Subcutaneous abdominal adipose tissue (tissue), 5 donors: Measurements from ENCODE around the gene GTSE1.

Source experiments
- H3K27ac ChIP-seq: one replicate; pipeline ENCODE4 v1.7.0; 2013; ENCODE audit warnings: low read depth, mild to moderate bottlenecking, inconsistent platforms, low read length, moderate library complexity
- H3K27me3 ChIP-seq, 5 donors: one replicate each; pipeline ENCODE4 v1.7.0; 2013; ENCODE audit warnings: low read length in 5 of 5, inconsistent platforms in 1 of 5; ENCODE audit not compliant: control insufficient read depth in 5 of 5, insufficient read depth in 4 of 5
- H3K36me3 ChIP-seq, 5 donors: one replicate each; pipeline ENCODE4 v1.7.0; 2013; ENCODE audit warnings: low read length in 5 of 5; ENCODE audit not compliant: control insufficient read depth in 5 of 5, insufficient read depth in 5 of 5
- H3K4me1 ChIP-seq, 5 donors: one replicate each; pipeline ENCODE4 v1.7.0; 2013; ENCODE audit warnings: low read length in 5 of 5, mild to moderate bottlenecking in 3 of 5, moderate library complexity in 1 of 5; ENCODE audit not compliant: control insufficient read depth in 5 of 5, insufficient read depth in 5 of 5
- H3K4me3 ChIP-seq, 5 donors: one replicate each; pipeline ENCODE4 v1.7.0; 2013; ENCODE audit warnings: low read length in 5 of 5, low read depth in 1 of 5
- H3K9ac ChIP-seq, 5 donors: one replicate each; pipeline ENCODE4 v1.7.0; 2013; ENCODE audit warnings: low read length in 5 of 5, mild to moderate bottlenecking in 4 of 5, moderate library complexity in 3 of 5
- H3K9me3 ChIP-seq, 5 donors: one replicate each; pipeline ENCODE4 v1.7.0; 2013; ENCODE audit warnings: low read length in 5 of 5; ENCODE audit not compliant: control insufficient read depth in 5 of 5
- donor health status: healthy.
- donor health status: healthy.
- donor health status: healthy.
- donor health status: healthy.
- donor health status: healthy.

The GTSE1 gene

GRCh38 chr22:46337870-46338269 is 41.2 kb downstream of the GTSE1 start:
- no peak overlapping the region for H3K4me3 ChIP-seq
- H3K27ac ChIP-seq, result no peak overlapping the region
- no peaks in the 10 kb centered on the region for H3K27me3 ChIP-seq
- peak overlapping the region in 1 of 5 donors; percentile 98 for H3K9ac ChIP-seq
- peaks cover 12 to 50% (median 44%) of the 10 kb centered on the region in 5 donors for H3K36me3 ChIP-seq
- H3K9me3 ChIP-seq, result no peaks in the 10 kb centered on the region
- H3K4me1 ChIP-seq, result peaks cover 7 to 20% (median 17%) of the 10 kb centered on the region in 5 donors

GRCh38 chr22:46338636-46339035 is 42.0 kb downstream of the GTSE1 start:
- H3K9me3 ChIP-seq, result no peaks in the 10 kb centered on the region
- no peak overlapping the region for H3K9ac ChIP-seq
- H3K4me3 ChIP-seq, result no peak overlapping the region
- H3K27ac ChIP-seq, result no peak overlapping the region
- peaks cover 7 to 20% (median 17%) of the 10 kb centered on the region in 5 donors for H3K4me1 ChIP-seq
- H3K36me3 ChIP-seq, result peaks cover 12 to 56% (median 49%) of the 10 kb centered on the region in 5 donors
- H3K27me3 ChIP-seq, result no peaks in the 10 kb centered on the region

GRCh38 chr22:46339956-46340355 is 43.3 kb downstream of the GTSE1 start:
- H3K4me3 ChIP-seq, result no peak overlapping the region
- peaks cover 12 to 69% (median 61%) of the 10 kb centered on the region in 5 donors for H3K36me3 ChIP-seq
- H3K9me3 ChIP-seq, result no peaks in the 10 kb centered on the region
- no peak overlapping the region for H3K9ac ChIP-seq
- H3K27me3 ChIP-seq, result no peaks in the 10 kb centered on the region
- peaks cover 7 to 20% (median 14%) of the 10 kb centered on the region in 5 donors for H3K4me1 ChIP-seq
- H3K27ac ChIP-seq, result no peak overlapping the region

- Histone ChIP-seq H3K4me1 (peaks cover 7 to 19% (median 12%) of the 10 kb centered on the region in 5 donors), H3K27me3 (no peaks in the 10 kb centered on the region), H3K27ac (no peak overlapping the region), H3K36me3 (peaks cover 12 to 77% (median 67%) of the 10 kb centered on the region in 5 donors), H3K4me3 (no peak overlapping the region), H3K9ac (no peak overlapping the region), H3K9me3 (no peaks in the 10 kb centered on the region)
Observed at GRCh38 chr22:46340676-46341075, 44.0 kb downstream of the GTSE1 start.

- Histone ChIP-seq H3K4me1 (no peaks in the 10 kb centered on the region), H3K4me3 (no peak overlapping the region), H3K9ac (no peak overlapping the region), H3K27ac (no peak overlapping the region), H3K27me3 (no peaks in the 10 kb centered on the region), H3K9me3 (no peaks in the 10 kb centered on the region), H3K36me3 (peaks cover 8 to 96% (median 86%) of the 10 kb centered on the region in 5 donors)
Observed at GRCh38 chr22:46346680-46347405, 50.2 kb downstream of the GTSE1 start.

- Histone ChIP-seq H3K9ac (no peak overlapping the region), H3K4me1 (no peaks in the 10 kb centered on the region), H3K27me3 (no peaks in the 10 kb centered on the region), H3K9me3 (no peaks in the 10 kb centered on the region), H3K27ac (no peak overlapping the region), H3K36me3 (peaks cover 8 to 97% (median 87%) of the 10 kb centered on the region in 5 donors), H3K4me3 (no peak overlapping the region)
Observed at GRCh38 chr22:46347646-46348045, 51.0 kb downstream of the GTSE1 start.

- Histone ChIP-seq H3K9ac (no peak overlapping the region), H3K27me3 (no peaks in the 10 kb centered on the region), H3K36me3 (peaks cover 8 to 98% (median 89%) of the 10 kb centered on the region in 5 donors), H3K27ac (no peak overlapping the region), H3K4me3 (no peak overlapping the region), H3K4me1 (no peaks in the 10 kb centered on the region), H3K9me3 (no peaks in the 10 kb centered on the region)
Observed at GRCh38 chr22:46348099-46348695, 51.5 kb downstream of the GTSE1 start.

GRCh38 chr22:46349238-46349637 is 52.6 kb downstream of the GTSE1 start:
- no peaks in the 10 kb centered on the region for H3K4me1 ChIP-seq
- no peak overlapping the region for H3K9ac ChIP-seq
- H3K27ac ChIP-seq, result no peak overlapping the region
- no peaks in the 10 kb centered on the region for H3K9me3 ChIP-seq
- H3K27me3 ChIP-seq, result no peaks in the 10 kb centered on the region
- peaks cover 8 to 98% (median 90%) of the 10 kb centered on the region in 5 donors for H3K36me3 ChIP-seq
- H3K4me3 ChIP-seq, result no peak overlapping the region

- Histone ChIP-seq H3K4me1 (no peaks in the 10 kb centered on the region), H3K36me3 (peaks cover 8 to 98% (median 91%) of the 10 kb centered on the region in 5 donors), H3K27me3 (no peaks in the 10 kb centered on the region), H3K9ac (no peak overlapping the region), H3K27ac (no peak overlapping the region), H3K4me3 (no peak overlapping the region), H3K9me3 (no peaks in the 10 kb centered on the region)
Observed at GRCh38 chr22:46349681-46350080, 53.0 kb downstream of the GTSE1 start.

GRCh38 chr22:46350121-46350520 is 53.5 kb downstream of the GTSE1 start:
- H3K27me3 ChIP-seq, result no peaks in the 10 kb centered on the region
- H3K4me1 ChIP-seq, result no peaks in the 10 kb centered on the region
- H3K27ac ChIP-seq, result no peak overlapping the region
- no peak overlapping the region for H3K4me3 ChIP-seq
- peaks cover 8 to 98% (median 88%) of the 10 kb centered on the region in 5 donors for H3K36me3 ChIP-seq
- H3K9me3 ChIP-seq, result no peaks in the 10 kb centered on the region
- H3K9ac ChIP-seq, result no peak overlapping the region
